ENCODE results near the gene RHEB. TPM values are rescaled to one million over a fixed set of nuclear protein-coding genes. Genes with fewer than 3 reads are reported as not detected.

RHEB gene
- polyA plus RNA-seq, 1 donor from 2014 or later: 289 TPM

DNA sequence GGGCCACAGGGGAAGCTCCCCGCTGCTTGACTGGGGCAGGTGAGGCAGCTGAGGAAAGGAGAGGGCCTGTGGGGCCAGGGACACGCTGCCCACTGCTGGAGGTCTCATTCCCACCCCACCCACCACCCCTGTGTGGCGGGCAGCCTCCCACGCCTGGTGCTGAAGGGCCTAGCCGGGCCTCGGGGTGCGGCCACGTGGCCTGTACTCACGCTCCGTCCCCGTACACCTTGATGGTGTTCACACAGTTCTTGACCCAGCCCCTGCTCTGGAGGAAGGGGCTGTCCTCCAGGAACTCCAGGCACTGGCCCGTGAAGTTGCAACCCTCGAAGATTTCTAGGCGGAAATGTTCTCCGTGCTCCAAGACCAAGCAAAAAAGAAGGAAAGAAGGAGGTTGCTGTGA lies 83.7 kb downstream of the RHEB start:
- no peaks in the 10 kb centered on the region for H3F3A ChIP-seq (ENCODE audit: insufficient read depth, low read length, poor library complexity, severe bottlenecking)
- no peak overlapping the region for H3K4me2 ChIP-seq (ENCODE audit: low read length)
- H3K9ac ChIP-seq (ENCODE audit: low read length): no peak overlapping the region
- no peaks in the 10 kb centered on the region for H3K9me3 ChIP-seq (ENCODE audit: low read length)
- no peak overlapping the region for H2AFZ ChIP-seq (ENCODE audit: low read depth, low read length)
- H3K9me2 ChIP-seq (ENCODE audit: insufficient read depth, low read length): no peaks in the 10 kb centered on the region
- H3K79me2 ChIP-seq (replicated peaks; ENCODE audit: insufficient read depth, low read length): no peaks in the 10 kb centered on the region
- H3K36me3 ChIP-seq (ENCODE audit: insufficient read depth, low read length): no peaks in the 10 kb centered on the region
- no peak overlapping the region for H3K4me3 ChIP-seq (ENCODE audit: low read length)
- no peaks in the 10 kb centered on the region for H4K20me1 ChIP-seq (ENCODE audit: insufficient read depth)
- TF ChIP-seq, protein P1, sequence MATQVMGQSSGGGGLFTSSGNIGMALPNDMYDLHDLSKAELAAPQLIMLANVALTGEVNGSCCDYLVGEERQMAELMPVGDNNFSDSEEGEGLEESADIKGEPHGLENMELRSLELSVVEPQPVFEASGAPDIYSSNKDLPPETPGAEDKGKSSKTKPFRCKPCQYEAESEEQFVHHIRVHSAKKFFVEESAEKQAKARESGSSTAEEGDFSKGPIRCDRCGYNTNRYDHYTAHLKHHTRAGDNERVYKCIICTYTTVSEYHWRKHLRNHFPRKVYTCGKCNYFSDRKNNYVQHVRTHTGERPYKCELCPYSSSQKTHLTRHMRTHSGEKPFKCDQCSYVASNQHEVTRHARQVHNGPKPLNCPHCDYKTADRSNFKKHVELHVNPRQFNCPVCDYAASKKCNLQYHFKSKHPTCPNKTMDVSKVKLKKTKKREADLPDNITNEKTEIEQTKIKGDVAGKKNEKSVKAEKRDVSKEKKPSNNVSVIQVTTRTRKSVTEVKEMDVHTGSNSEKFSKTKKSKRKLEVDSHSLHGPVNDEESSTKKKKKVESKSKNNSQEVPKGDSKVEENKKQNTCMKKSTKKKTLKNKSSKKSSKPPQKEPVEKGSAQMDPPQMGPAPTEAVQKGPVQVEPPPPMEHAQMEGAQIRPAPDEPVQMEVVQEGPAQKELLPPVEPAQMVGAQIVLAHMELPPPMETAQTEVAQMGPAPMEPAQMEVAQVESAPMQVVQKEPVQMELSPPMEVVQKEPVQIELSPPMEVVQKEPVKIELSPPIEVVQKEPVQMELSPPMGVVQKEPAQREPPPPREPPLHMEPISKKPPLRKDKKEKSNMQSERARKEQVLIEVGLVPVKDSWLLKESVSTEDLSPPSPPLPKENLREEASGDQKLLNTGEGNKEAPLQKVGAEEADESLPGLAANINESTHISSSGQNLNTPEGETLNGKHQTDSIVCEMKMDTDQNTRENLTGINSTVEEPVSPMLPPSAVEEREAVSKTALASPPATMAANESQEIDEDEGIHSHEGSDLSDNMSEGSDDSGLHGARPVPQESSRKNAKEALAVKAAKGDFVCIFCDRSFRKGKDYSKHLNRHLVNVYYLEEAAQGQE (IDR thresholded peaks at IDR 0.05; ENCODE audit: borderline replicate concordance): no peak
- TF ChIP-seq TAF1 (IDR thresholded peaks at IDR 0.05; ENCODE audit: low read depth): no peak
- TF ChIP-seq, protein P2, sequence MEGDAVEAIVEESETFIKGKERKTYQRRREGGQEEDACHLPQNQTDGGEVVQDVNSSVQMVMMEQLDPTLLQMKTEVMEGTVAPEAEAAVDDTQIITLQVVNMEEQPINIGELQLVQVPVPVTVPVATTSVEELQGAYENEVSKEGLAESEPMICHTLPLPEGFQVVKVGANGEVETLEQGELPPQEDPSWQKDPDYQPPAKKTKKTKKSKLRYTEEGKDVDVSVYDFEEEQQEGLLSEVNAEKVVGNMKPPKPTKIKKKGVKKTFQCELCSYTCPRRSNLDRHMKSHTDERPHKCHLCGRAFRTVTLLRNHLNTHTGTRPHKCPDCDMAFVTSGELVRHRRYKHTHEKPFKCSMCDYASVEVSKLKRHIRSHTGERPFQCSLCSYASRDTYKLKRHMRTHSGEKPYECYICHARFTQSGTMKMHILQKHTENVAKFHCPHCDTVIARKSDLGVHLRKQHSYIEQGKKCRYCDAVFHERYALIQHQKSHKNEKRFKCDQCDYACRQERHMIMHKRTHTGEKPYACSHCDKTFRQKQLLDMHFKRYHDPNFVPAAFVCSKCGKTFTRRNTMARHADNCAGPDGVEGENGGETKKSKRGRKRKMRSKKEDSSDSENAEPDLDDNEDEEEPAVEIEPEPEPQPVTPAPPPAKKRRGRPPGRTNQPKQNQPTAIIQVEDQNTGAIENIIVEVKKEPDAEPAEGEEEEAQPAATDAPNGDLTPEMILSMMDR (IDR thresholded peaks at IDR 0.05; ENCODE audit: poor library complexity, severe bottlenecking): no peak
- no peak for TF ChIP-seq MXI1 (conservative IDR thresholded peaks at IDR 0.05; ENCODE audit: poor library complexity, severe bottlenecking)
- no peak for TF ChIP-seq SMC3 (conservative IDR thresholded peaks at IDR 0.05; ENCODE audit: poor library complexity)
- no peak for TF ChIP-seq RAD21 (conservative IDR thresholded peaks at IDR 0.05)
- TF ChIP-seq EP300 (conservative IDR thresholded peaks at IDR 0.05; ENCODE audit: poor library complexity, severe bottlenecking): no peak
- no peak for TF ChIP-seq EZH2 (IDR thresholded peaks at IDR 0.05; ENCODE audit: borderline replicate concordance, insufficient read depth, low read length, poor library complexity, severe bottlenecking)
- TF ChIP-seq POLR2AphosphoS5 (IDR thresholded peaks at IDR 0.05): no peak
- H3K27ac ChIP-seq (ENCODE audit: low read length): no peak overlapping the region
- H3K27me3 ChIP-seq (ENCODE audit: insufficient read depth, low read depth, low read length): peaks cover 15% of the 10 kb centered on the region

DNA sequence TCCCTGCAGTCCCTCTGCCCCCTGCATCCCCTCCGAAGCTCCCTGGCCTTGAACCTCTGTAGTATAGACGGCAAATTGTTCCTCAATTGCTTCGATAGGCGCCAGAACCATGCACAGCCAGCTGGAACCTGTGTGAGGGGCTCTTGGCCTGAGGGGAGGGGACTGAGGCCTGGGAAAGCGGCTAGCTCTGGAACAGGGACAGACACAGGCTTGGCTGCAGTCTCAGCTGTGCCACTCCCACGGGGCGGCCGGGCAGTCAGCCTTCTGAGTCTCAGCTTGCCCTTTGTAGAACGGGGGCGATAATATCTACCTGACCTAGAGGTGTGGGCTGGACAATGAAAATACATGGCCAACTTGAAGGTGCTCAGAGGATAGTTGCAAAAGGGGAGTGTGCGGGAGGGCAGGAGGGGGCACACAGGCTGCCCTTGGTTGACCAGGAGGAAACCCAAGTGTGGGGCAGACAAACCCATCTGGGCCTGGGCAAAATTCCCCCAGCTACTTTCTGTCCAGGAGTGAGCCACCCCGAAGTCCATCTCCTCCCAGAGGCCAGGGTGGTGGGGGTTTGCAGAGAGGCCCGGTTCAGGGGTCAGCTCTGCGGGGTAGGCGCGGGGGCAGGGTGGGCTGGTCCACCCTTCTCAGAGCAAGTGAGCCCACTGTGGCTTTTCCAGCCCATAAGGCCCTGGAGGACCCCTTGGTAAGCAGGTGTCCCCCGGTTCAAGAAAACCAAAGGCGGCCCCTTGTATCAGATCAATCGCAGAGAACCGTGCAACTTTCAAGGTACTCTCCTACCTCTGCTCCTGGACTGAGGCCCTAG lies 84.4 kb downstream of the RHEB start:
- H2AFZ ChIP-seq (ENCODE audit: low read depth, low read length): no peak overlapping the region
- H3K36me3 ChIP-seq (ENCODE audit: insufficient read depth, low read length): no peaks in the 10 kb centered on the region
- no peak overlapping the region for H3K4me3 ChIP-seq (ENCODE audit: low read length)
- H4K20me1 ChIP-seq (ENCODE audit: insufficient read depth): no peaks in the 10 kb centered on the region
- H3K27ac ChIP-seq (ENCODE audit: low read length): no peak overlapping the region
- H3K79me2 ChIP-seq (replicated peaks; ENCODE audit: insufficient read depth, low read length): no peaks in the 10 kb centered on the region
- H3F3A ChIP-seq (ENCODE audit: insufficient read depth, low read length, poor library complexity, severe bottlenecking): no peaks in the 10 kb centered on the region
- no peak overlapping the region for H3K9ac ChIP-seq (ENCODE audit: low read length)
- TF ChIP-seq EZH2 (IDR thresholded peaks at IDR 0.05; ENCODE audit: borderline replicate concordance, insufficient read depth, low read length, poor library complexity, severe bottlenecking) (no peak), RAD21 (conservative IDR thresholded peaks at IDR 0.05) (no peak), POLR2AphosphoS5 (IDR thresholded peaks at IDR 0.05) (no peak), SMC3 (conservative IDR thresholded peaks at IDR 0.05; ENCODE audit: poor library complexity) (no peak)
- TF ChIP-seq, protein P1 (IDR thresholded peaks at IDR 0.05; ENCODE audit: borderline replicate concordance): no peak
- TF ChIP-seq, protein P2 (IDR thresholded peaks at IDR 0.05; ENCODE audit: poor library complexity, severe bottlenecking): no peak
- H3K9me3 ChIP-seq (ENCODE audit: low read length): no peaks in the 10 kb centered on the region
- H3K4me2 ChIP-seq (ENCODE audit: low read length): no peak overlapping the region
- H3K27me3 ChIP-seq (ENCODE audit: insufficient read depth, low read depth, low read length): peaks cover 15% of the 10 kb centered on the region
- no peaks in the 10 kb centered on the region for H3K9me2 ChIP-seq (ENCODE audit: insufficient read depth, low read length)

Measured in neural cell (in vitro differentiated cells).